GM23338 (cell line): ENCODE data around the gene CLASP2.

Experiments
- EZH2 ChIP-seq: fragments of 200-600 bp; sonication (generic); IDR thresholded peaks from one replicate; pipeline ENCODE4 v1.8.0; 2017; ENCODE audit warnings: antibody characterized with exemption, mild to moderate bottlenecking, low read depth; ENCODE audit not compliant: unreplicated experiment
- EZH2phosphoT487 ChIP-seq: fragments of 200-600 bp; sonication (generic); IDR thresholded peaks from one replicate; pipeline ENCODE4 v1.8.1; 2018; ENCODE audit warnings: antibody characterized with exemption; ENCODE audit not compliant: unreplicated experiment
- JUNB ChIP-seq: IDR thresholded peaks from one replicate; pipeline ENCODE4 v1.6.1; 2016; ENCODE audit warnings: antibody characterized with exemption; ENCODE audit not compliant: unreplicated experiment
- TF ChIP-seq, protein P1 (sequence below), 2 experiments: fragments of 200-600 bp in 1 of 2; sonication (generic) in 1 of 2; conservative IDR thresholded peaks; 2 replicates each; pipeline versions ENCODE4 v1.5.1 to v1.6.1; 2016 to 2017; ENCODE audit warnings: antibody characterized with exemption in 2 of 2, low read depth in 2 of 2, mild to moderate bottlenecking in 2 of 2, moderate library complexity in 1 of 2
- TF ChIP-seq, protein P2 (sequence below): IDR thresholded peaks from one replicate; pipeline ENCODE4 v1.6.1; 2018; ENCODE audit warnings: antibody characterized with exemption; ENCODE audit not compliant: unreplicated experiment

GRCh38 chr3:33538678-33539339 is 179.2 kb downstream of the CLASP2 start:
- TF ChIP-seq, protein P1, sequence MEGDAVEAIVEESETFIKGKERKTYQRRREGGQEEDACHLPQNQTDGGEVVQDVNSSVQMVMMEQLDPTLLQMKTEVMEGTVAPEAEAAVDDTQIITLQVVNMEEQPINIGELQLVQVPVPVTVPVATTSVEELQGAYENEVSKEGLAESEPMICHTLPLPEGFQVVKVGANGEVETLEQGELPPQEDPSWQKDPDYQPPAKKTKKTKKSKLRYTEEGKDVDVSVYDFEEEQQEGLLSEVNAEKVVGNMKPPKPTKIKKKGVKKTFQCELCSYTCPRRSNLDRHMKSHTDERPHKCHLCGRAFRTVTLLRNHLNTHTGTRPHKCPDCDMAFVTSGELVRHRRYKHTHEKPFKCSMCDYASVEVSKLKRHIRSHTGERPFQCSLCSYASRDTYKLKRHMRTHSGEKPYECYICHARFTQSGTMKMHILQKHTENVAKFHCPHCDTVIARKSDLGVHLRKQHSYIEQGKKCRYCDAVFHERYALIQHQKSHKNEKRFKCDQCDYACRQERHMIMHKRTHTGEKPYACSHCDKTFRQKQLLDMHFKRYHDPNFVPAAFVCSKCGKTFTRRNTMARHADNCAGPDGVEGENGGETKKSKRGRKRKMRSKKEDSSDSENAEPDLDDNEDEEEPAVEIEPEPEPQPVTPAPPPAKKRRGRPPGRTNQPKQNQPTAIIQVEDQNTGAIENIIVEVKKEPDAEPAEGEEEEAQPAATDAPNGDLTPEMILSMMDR (conservative IDR thresholded peaks at IDR 0.05; ENCODE audit: low read depth in 2 of 2) = no peak
- TF ChIP-seq EZH2 (no peak), JUNB (no peak), EZH2phosphoT487 (no peak)
- TF ChIP-seq, protein P2, sequence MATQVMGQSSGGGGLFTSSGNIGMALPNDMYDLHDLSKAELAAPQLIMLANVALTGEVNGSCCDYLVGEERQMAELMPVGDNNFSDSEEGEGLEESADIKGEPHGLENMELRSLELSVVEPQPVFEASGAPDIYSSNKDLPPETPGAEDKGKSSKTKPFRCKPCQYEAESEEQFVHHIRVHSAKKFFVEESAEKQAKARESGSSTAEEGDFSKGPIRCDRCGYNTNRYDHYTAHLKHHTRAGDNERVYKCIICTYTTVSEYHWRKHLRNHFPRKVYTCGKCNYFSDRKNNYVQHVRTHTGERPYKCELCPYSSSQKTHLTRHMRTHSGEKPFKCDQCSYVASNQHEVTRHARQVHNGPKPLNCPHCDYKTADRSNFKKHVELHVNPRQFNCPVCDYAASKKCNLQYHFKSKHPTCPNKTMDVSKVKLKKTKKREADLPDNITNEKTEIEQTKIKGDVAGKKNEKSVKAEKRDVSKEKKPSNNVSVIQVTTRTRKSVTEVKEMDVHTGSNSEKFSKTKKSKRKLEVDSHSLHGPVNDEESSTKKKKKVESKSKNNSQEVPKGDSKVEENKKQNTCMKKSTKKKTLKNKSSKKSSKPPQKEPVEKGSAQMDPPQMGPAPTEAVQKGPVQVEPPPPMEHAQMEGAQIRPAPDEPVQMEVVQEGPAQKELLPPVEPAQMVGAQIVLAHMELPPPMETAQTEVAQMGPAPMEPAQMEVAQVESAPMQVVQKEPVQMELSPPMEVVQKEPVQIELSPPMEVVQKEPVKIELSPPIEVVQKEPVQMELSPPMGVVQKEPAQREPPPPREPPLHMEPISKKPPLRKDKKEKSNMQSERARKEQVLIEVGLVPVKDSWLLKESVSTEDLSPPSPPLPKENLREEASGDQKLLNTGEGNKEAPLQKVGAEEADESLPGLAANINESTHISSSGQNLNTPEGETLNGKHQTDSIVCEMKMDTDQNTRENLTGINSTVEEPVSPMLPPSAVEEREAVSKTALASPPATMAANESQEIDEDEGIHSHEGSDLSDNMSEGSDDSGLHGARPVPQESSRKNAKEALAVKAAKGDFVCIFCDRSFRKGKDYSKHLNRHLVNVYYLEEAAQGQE = no peak
